GM23338 (cell line): Measurements from ENCODE around the gene PTPN9. TPM values are rescaled to one million over a fixed set of nuclear protein-coding genes. Genes with fewer than 3 reads are reported as not detected.

Experiments used
- ATAC-seq: fragments of 200-7000 bp; cut with Tn5 transposase; 3 replicates; pipeline ENCODE4 v1.9.1; 2020
- DNase-seq: peaks from one replicate; pipeline ENCODE4 v3.0.0-alpha.2; 2015; ENCODE audit warnings: low spot score
- H2AFZ ChIP-seq: fragments of 200-600 bp; sonication (generic); 2 replicates; pipeline ENCODE4 v1.8.0; 2016; ENCODE audit warnings: antibody characterized with exemption, mild to moderate bottlenecking, moderate library complexity
- H3F3A ChIP-seq: fragments of 200-600 bp; sonication (generic); replicated peaks from 2 replicates; pipeline ENCODE4 v1.8.0; 2017; ENCODE audit warnings: antibody characterized with exemption, mixed run types, low read depth
- H3K27ac ChIP-seq: fragments of 200-600 bp; sonication (generic); 2 replicates; pipeline ENCODE4 v1.6.1; 2016; ENCODE audit warnings: low read depth
- H3K27me3 ChIP-seq: fragments of 200-600 bp; sonication (generic); 2 replicates; pipeline ENCODE4 v1.8.0; 2016; ENCODE audit warnings: mild to moderate bottlenecking, mixed run types, moderate library complexity; ENCODE audit not compliant: insufficient read depth
- H3K36me3 ChIP-seq: fragments of 200-600 bp; sonication (generic); 2 replicates; pipeline ENCODE4 v1.8.0; 2016; ENCODE audit warnings: mild to moderate bottlenecking; ENCODE audit not compliant: insufficient read depth
- H3K4me1 ChIP-seq: fragments of 200-600 bp; sonication (generic); 2 replicates; pipeline ENCODE4 v1.8.0; 2016; ENCODE audit warnings: mild to moderate bottlenecking, moderate library complexity; ENCODE audit not compliant: insufficient read depth
- H3K4me2 ChIP-seq: fragments of 200-600 bp; sonication (generic); 2 replicates; pipeline ENCODE4 v1.7.1; 2017; ENCODE audit warnings: mixed run types
- H3K4me3 ChIP-seq: fragments of 200-600 bp; sonication (generic); 2 replicates; pipeline ENCODE4 v1.6.1; 2016; ENCODE audit warnings: mixed run types
- H3K79me2 ChIP-seq: fragments of 200-600 bp; sonication (generic); replicated peaks from 2 replicates; pipeline ENCODE4 v1.8.0; 2017; ENCODE audit warnings: mild to moderate bottlenecking; ENCODE audit not compliant: insufficient read depth
- H3K9me2 ChIP-seq: fragments of 200-600 bp; sonication (generic); 2 replicates; pipeline ENCODE4 v1.8.0; 2017; ENCODE audit not compliant: insufficient read depth
- H4K20me1 ChIP-seq: fragments of 200-600 bp; sonication (generic); replicated peaks from 2 replicates; pipeline ENCODE4 v1.8.0; 2017; ENCODE audit warnings: mild to moderate bottlenecking; ENCODE audit not compliant: insufficient read depth
- H3K27ac Mint-ChIP-seq: 2 replicates; pipeline ENCODE4 v1.8.0; 2020; ENCODE audit warnings: inconsistent platforms, mild to moderate bottlenecking, moderate library complexity, mixed read lengths
- H3K27me3 Mint-ChIP-seq: 3 replicates; pipeline ENCODE4 v1.8.0; 2022; ENCODE audit warnings: low read depth, mild to moderate bottlenecking, moderate library complexity, mixed read lengths, inconsistent platforms; ENCODE audit not compliant: insufficient read depth, poor library complexity
- H3K36me3 Mint-ChIP-seq: 3 replicates; pipeline ENCODE4 v1.8.0; 2021; ENCODE audit warnings: low read depth, mild to moderate bottlenecking, inconsistent platforms, moderate library complexity, mixed read lengths
- H3K4me1 Mint-ChIP-seq: 3 replicates; pipeline ENCODE4 v1.8.0; 2020; ENCODE audit warnings: mild to moderate bottlenecking, inconsistent platforms, mixed read lengths
- H3K4me3 Mint-ChIP-seq: 3 replicates; pipeline ENCODE4 v1.8.0; 2021; ENCODE audit warnings: moderate library complexity, mild to moderate bottlenecking, inconsistent platforms, mixed read lengths
- H3K9me3 Mint-ChIP-seq: 3 replicates; pipeline ENCODE4 v1.8.0; 2020; ENCODE audit warnings: moderate library complexity, mild to moderate bottlenecking, inconsistent platforms, mixed read lengths
- CREB1 ChIP-seq: fragments of 250-450 bp; sonication (Bioruptor Pico); IDR thresholded peaks from 2 replicates; pipeline ENCODE4 v1.5.0; 2020; ENCODE audit warnings: low read depth, mild to moderate bottlenecking, moderate library complexity
- EZH2 ChIP-seq: fragments of 200-600 bp; sonication (generic); IDR thresholded peaks from one replicate; pipeline ENCODE4 v1.8.0; 2017; ENCODE audit warnings: antibody characterized with exemption, mild to moderate bottlenecking, low read depth; ENCODE audit not compliant: unreplicated experiment
- EZH2phosphoT487 ChIP-seq: fragments of 200-600 bp; sonication (generic); IDR thresholded peaks from one replicate; pipeline ENCODE4 v1.8.1; 2018; ENCODE audit warnings: antibody characterized with exemption; ENCODE audit not compliant: unreplicated experiment
- JUNB ChIP-seq: IDR thresholded peaks from one replicate; pipeline ENCODE4 v1.6.1; 2016; ENCODE audit warnings: antibody characterized with exemption; ENCODE audit not compliant: unreplicated experiment
- NANOG ChIP-seq: IDR thresholded peaks from 2 replicates; pipeline ENCODE4 v1.6.1; 2016; ENCODE audit warnings: antibody characterized with exemption, borderline replicate concordance
- POLR2AphosphoS5 ChIP-seq: IDR thresholded peaks from 2 replicates; pipeline ENCODE4 v1.6.1; 2016; ENCODE audit warnings: antibody characterized with exemption, low read depth
- STAT1 ChIP-seq: IDR thresholded peaks from one replicate; pipeline ENCODE4 v1.6.1; 2016; ENCODE audit warnings: antibody characterized with exemption; ENCODE audit not compliant: unreplicated experiment
- ZNF114 ChIP-seq: fragments of 250-450 bp; sonication (Bioruptor Pico); IDR thresholded peaks from 2 replicates; pipeline ENCODE4 v1.5.0; 2020; ENCODE audit warnings: mild to moderate bottlenecking, moderate library complexity
- ZNF331 ChIP-seq: fragments of 250-450 bp; sonication (Bioruptor Pico); IDR thresholded peaks from 2 replicates; pipeline ENCODE4 v1.5.0; 2020; ENCODE audit warnings: low read depth, mild to moderate bottlenecking, moderate library complexity
- polyA plus RNA-seq: library from polyadenylated mRNA; unstranded; fragments of >200 nt; fragmentation: Nextera tagmentation; extraction: Ambion mirVana; gene quantifications from 2 replicates; pipeline ENCODE4 v1.2.1, GENCODE V29; 2016
- total RNA-seq: library from RNA; depleted of rRNA; stranded (reverse); fragments of >200 nt; shearing (Covaris generic); gene quantifications from 2 replicates; pipeline ENCODE4 v1.2.3, GENCODE V29; 2014
- TF ChIP-seq, protein P1 (sequence below): IDR thresholded peaks from 2 replicates; pipeline ENCODE4 v1.6.1; 2016; ENCODE audit warnings: antibody characterized with exemption
- TF ChIP-seq, protein P2 (sequence below), 2 experiments: fragments of 200-600 bp in 1 of 2; sonication (generic) in 1 of 2; conservative IDR thresholded peaks; 2 replicates each; pipeline versions ENCODE4 v1.5.1 to v1.6.1; 2016 to 2017; ENCODE audit warnings: antibody characterized with exemption in 2 of 2, low read depth in 2 of 2, mild to moderate bottlenecking in 2 of 2, moderate library complexity in 1 of 2
- TF ChIP-seq, protein P3 (sequence below): IDR thresholded peaks from one replicate; pipeline ENCODE4 v1.6.1; 2018; ENCODE audit warnings: antibody characterized with exemption; ENCODE audit not compliant: unreplicated experiment
- TF ChIP-seq, protein P4 (sequence below): fragments of 250-450 bp; sonication (Bioruptor Pico); IDR thresholded peaks from 2 replicates; pipeline ENCODE4 v1.5.0; 2020; ENCODE audit warnings: mild to moderate bottlenecking, moderate library complexity

Gene PTPN9
- total and polyA plus RNA-seq, 2 experiments from 2014 or later, result 12.1 to 32.7 TPM

DNA sequence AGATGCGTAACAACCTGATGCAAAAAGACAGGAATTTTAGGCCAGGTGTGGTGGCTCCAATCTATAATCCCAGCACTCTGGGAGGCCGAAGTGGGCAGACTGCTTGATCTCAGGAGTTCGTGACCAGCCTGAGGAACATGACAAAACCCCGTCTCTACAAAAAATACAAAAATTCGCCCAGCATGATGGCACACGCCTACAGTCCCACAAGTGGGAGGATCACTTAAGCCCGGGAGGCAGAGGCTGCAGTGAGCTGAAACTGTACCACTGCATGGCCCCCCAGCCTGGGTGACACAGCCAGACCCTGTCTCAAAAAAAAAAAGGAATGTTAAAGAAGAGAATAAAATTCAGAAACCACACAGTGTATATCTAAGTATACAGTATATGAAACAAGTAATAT is 40.7 kb downstream of the PTPN9 start:
- H3K4me3 ChIP-seq, result no peak overlapping the region
- 0 out of 2 replicates have a peak, but pooled peaks cover 13% of the 10 kb centered on the region for H3F3A ChIP-seq
- H3K9me2 ChIP-seq, result no peaks in the 10 kb centered on the region
- H3K79me2 ChIP-seq, result peaks cover 95% of the 10 kb centered on the region
- Mint-ChIP-seq H3K4me3 (no peak overlapping the region), H3K36me3 (peaks cover 16% of the 10 kb centered on the region; the same call in 2 of the 3 replicates), H3K4me1 (peaks cover 9% of the 10 kb centered on the region; the same call in 2 of the 3 replicates), H3K27me3 (no peaks in the 10 kb centered on the region), H3K9me3 (no peaks in the 10 kb centered on the region), H3K27ac (peak overlapping the region; percentile 57; the same call in 1 of the 2 replicates)
- no peak overlapping the region for H2AFZ ChIP-seq
- no peaks in the 10 kb centered on the region; the same call in 1 of the 2 replicates for H3K36me3 ChIP-seq
- DNase-seq (no peak), ATAC-seq (no peak)
- H3K27me3 ChIP-seq, result no peaks in the 10 kb centered on the region
- TF ChIP-seq, protein P1, sequence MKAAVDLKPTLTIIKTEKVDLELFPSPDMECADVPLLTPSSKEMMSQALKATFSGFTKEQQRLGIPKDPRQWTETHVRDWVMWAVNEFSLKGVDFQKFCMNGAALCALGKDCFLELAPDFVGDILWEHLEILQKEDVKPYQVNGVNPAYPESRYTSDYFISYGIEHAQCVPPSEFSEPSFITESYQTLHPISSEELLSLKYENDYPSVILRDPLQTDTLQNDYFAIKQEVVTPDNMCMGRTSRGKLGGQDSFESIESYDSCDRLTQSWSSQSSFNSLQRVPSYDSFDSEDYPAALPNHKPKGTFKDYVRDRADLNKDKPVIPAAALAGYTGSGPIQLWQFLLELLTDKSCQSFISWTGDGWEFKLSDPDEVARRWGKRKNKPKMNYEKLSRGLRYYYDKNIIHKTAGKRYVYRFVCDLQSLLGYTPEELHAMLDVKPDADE, result no peak
- no peak for TF ChIP-seq CREB1 (CRISPR knock-in tag)
- TF ChIP-seq STAT1, result no peak
- TF ChIP-seq, protein P2, sequence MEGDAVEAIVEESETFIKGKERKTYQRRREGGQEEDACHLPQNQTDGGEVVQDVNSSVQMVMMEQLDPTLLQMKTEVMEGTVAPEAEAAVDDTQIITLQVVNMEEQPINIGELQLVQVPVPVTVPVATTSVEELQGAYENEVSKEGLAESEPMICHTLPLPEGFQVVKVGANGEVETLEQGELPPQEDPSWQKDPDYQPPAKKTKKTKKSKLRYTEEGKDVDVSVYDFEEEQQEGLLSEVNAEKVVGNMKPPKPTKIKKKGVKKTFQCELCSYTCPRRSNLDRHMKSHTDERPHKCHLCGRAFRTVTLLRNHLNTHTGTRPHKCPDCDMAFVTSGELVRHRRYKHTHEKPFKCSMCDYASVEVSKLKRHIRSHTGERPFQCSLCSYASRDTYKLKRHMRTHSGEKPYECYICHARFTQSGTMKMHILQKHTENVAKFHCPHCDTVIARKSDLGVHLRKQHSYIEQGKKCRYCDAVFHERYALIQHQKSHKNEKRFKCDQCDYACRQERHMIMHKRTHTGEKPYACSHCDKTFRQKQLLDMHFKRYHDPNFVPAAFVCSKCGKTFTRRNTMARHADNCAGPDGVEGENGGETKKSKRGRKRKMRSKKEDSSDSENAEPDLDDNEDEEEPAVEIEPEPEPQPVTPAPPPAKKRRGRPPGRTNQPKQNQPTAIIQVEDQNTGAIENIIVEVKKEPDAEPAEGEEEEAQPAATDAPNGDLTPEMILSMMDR (conservative IDR thresholded peaks at IDR 0.05; ENCODE audit: low read depth in 2 of 2), result no peak
- TF ChIP-seq NANOG, result no peak
- TF ChIP-seq ZNF331 (CRISPR knock-in tag), result no peak
- TF ChIP-seq EZH2, result no peak
- no peak for TF ChIP-seq POLR2AphosphoS5
- no peak for TF ChIP-seq ZNF114
- TF ChIP-seq, protein P3, sequence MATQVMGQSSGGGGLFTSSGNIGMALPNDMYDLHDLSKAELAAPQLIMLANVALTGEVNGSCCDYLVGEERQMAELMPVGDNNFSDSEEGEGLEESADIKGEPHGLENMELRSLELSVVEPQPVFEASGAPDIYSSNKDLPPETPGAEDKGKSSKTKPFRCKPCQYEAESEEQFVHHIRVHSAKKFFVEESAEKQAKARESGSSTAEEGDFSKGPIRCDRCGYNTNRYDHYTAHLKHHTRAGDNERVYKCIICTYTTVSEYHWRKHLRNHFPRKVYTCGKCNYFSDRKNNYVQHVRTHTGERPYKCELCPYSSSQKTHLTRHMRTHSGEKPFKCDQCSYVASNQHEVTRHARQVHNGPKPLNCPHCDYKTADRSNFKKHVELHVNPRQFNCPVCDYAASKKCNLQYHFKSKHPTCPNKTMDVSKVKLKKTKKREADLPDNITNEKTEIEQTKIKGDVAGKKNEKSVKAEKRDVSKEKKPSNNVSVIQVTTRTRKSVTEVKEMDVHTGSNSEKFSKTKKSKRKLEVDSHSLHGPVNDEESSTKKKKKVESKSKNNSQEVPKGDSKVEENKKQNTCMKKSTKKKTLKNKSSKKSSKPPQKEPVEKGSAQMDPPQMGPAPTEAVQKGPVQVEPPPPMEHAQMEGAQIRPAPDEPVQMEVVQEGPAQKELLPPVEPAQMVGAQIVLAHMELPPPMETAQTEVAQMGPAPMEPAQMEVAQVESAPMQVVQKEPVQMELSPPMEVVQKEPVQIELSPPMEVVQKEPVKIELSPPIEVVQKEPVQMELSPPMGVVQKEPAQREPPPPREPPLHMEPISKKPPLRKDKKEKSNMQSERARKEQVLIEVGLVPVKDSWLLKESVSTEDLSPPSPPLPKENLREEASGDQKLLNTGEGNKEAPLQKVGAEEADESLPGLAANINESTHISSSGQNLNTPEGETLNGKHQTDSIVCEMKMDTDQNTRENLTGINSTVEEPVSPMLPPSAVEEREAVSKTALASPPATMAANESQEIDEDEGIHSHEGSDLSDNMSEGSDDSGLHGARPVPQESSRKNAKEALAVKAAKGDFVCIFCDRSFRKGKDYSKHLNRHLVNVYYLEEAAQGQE, result no peak
- no peak for TF ChIP-seq JUNB
- no peak for TF ChIP-seq EZH2phosphoT487
- TF ChIP-seq, protein P4, sequence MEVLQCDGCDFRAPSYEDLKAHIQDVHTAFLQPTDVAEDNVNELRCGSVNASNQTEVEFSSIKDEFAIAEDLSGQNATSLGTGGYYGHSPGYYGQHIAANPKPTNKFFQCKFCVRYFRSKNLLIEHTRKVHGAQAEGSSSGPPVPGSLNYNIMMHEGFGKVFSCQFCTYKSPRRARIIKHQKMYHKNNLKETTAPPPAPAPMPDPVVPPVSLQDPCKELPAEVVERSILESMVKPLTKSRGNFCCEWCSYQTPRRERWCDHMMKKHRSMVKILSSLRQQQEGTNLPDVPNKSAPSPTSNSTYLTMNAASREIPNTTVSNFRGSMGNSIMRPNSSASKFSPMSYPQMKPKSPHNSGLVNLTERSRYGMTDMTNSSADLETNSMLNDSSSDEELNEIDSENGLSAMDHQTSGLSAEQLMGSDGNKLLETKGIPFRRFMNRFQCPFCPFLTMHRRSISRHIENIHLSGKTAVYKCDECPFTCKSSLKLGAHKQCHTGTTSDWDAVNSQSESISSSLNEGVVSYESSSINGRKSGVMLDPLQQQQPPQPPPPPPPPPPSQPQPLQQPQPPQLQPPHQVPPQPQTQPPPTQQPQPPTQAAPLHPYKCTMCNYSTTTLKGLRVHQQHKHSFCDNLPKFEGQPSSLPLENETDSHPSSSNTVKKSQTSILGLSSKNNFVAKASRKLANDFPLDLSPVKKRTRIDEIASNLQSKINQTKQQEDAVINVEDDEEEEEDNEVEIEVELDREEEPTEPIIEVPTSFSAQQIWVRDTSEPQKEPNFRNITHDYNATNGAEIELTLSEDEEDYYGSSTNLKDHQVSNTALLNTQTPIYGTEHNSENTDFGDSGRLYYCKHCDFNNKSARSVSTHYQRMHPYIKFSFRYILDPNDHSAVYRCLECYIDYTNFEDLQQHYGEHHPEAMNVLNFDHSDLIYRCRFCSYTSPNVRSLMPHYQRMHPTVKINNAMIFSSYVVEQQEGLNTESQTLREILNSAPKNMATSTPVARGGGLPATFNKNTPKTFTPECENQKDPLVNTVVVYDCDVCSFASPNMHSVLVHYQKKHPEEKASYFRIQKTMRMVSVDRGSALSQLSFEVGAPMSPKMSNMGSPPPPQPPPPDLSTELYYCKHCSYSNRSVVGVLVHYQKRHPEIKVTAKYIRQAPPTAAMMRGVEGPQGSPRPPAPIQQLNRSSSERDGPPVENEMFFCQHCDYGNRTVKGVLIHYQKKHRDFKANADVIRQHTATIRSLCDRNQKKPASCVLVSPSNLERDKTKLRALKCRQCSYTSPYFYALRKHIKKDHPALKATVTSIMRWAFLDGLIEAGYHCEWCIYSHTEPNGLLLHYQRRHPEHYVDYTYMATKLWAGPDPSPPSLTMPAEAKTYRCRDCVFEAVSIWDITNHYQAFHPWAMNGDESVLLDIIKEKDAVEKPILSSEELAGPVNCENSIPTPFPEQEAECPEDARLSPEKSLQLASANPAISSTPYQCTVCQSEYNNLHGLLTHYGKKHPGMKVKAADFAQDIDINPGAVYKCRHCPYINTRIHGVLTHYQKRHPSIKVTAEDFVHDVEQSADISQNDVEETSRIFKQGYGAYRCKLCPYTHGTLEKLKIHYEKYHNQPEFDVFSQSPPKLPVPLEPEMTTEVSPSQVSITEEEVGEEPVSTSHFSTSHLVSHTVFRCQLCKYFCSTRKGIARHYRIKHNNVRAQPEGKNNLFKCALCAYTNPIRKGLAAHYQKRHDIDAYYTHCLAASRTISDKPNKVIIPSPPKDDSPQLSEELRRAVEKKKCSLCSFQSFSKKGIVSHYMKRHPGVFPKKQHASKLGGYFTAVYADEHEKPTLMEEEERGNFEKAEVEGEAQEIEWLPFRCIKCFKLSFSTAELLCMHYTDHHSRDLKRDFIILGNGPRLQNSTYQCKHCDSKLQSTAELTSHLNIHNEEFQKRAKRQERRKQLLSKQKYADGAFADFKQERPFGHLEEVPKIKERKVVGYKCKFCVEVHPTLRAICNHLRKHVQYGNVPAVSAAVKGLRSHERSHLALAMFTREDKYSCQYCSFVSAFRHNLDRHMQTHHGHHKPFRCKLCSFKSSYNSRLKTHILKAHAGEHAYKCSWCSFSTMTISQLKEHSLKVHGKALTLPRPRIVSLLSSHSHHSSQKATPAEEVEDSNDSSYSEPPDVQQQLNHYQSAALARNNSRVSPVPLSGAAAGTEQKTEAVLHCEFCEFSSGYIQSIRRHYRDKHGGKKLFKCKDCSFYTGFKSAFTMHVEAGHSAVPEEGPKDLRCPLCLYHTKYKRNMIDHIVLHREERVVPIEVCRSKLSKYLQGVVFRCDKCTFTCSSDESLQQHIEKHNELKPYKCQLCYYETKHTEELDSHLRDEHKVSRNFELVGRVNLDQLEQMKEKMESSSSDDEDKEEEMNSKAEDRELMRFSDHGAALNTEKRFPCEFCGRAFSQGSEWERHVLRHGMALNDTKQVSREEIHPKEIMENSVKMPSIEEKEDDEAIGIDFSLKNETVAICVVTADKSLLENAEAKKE (CRISPR knock-in tag), result no peak
- peaks cover 31% of the 10 kb centered on the region for H4K20me1 ChIP-seq
- H3K4me1 ChIP-seq, result no peaks in the 10 kb centered on the region
- no peak overlapping the region for H3K27ac ChIP-seq
- H3K4me2 ChIP-seq, result no peak overlapping the region
